Measurements from ENCODE around the gene CNTN5. TPM values are rescaled to one million over a fixed set of nuclear protein-coding genes. Genes with fewer than 3 reads are reported as not detected.

CNTN5 gene
- total RNA-seq, 6 donors from 2014 or later, result 0.13 to 1.0 (median 0.57) TPM; not detected in 2

GRCh38 chr11:99244613-99245012, 223.9 kb downstream of the CNTN5 start:
- Histone ChIP-seq H3K4me3 (no peak overlapping the region), H3K27ac (no peak overlapping the region), H3K36me3 (no peaks in the 10 kb centered on the region), H3K9me3 (no peaks in the 10 kb centered on the region), H3K4me1 (no peaks in the 10 kb centered on the region), H3K27me3 (no peaks in the 10 kb centered on the region)
- WGBS, 2 donors, result 56 to 77% methylated on average over 3 of the region's 3 CpGs
- ATAC-seq (ENCODE audit: low FRiP score in 2 of 2), result no peak
- TF ChIP-seq POLR2AphosphoS5 (IDR thresholded peaks at IDR 0.05), result no peak
- no peak for TF ChIP-seq EP300 (IDR thresholded peaks at IDR 0.05)
- TF ChIP-seq CTCF (IDR thresholded peaks at IDR 0.05), result no peak
- TF ChIP-seq POLR2A (IDR thresholded peaks at IDR 0.05), result no peak
- no peak for DNase-seq

GRCh38 chr11:99246199-99246598, 225.4 kb downstream of the CNTN5 start:
- Histone ChIP-seq H3K36me3 (no peaks in the 10 kb centered on the region), H3K9me3 (no peaks in the 10 kb centered on the region), H3K4me1 (no peaks in the 10 kb centered on the region), H3K27me3 (no peaks in the 10 kb centered on the region), H3K4me3 (no peak overlapping the region), H3K27ac (no peak overlapping the region)
- ATAC-seq (ENCODE audit: low FRiP score in 2 of 2) (no peak), DNase-seq (no peak)
- no peak for TF ChIP-seq POLR2AphosphoS5 (IDR thresholded peaks at IDR 0.05)
- no peak for TF ChIP-seq POLR2A (IDR thresholded peaks at IDR 0.05)
- no peak for TF ChIP-seq EP300 (IDR thresholded peaks at IDR 0.05)
- no peak for TF ChIP-seq CTCF (IDR thresholded peaks at IDR 0.05)
- WGBS, 2 donors, result 84 to 85% methylated on average over 5 of the region's 5 CpGs

- no peak overlapping the region for H3K27ac ChIP-seq
- ATAC-seq (ENCODE audit: low FRiP score in 2 of 2), result no peak
- H3K4me3 ChIP-seq, result no peak overlapping the region
- H3K9me3 ChIP-seq, result no peaks in the 10 kb centered on the region
- H3K27me3 ChIP-seq, result no peaks in the 10 kb centered on the region
- DNase-seq, result no peak
- TF ChIP-seq POLR2A (IDR thresholded peaks at IDR 0.05) (no peak), CTCF (IDR thresholded peaks at IDR 0.05) (no peak), POLR2AphosphoS5 (IDR thresholded peaks at IDR 0.05) (no peak), EP300 (IDR thresholded peaks at IDR 0.05) (no peak)
- no peaks in the 10 kb centered on the region for H3K4me1 ChIP-seq
- no peaks in the 10 kb centered on the region for H3K36me3 ChIP-seq
- 93 to 100% methylated on average over 1 of the region's 1 CpG for WGBS, 2 donors
These were observed 235.9 kb downstream of the CNTN5 start for GRCh38 chr11:99256614-99257013.

GRCh38 chr11:99257131-99257530, 236.4 kb downstream of the CNTN5 start:
- WGBS, 2 donors, result 6 to 8% methylated on average over 1 of the region's 1 CpG

More at GRCh38 chr11:99257131-99257530, 236.4 kb downstream of the CNTN5 start:
- no peak for DNase-seq
- H3K4me3 ChIP-seq, result no peak overlapping the region
- H3K27ac ChIP-seq, result no peak overlapping the region
- no peaks in the 10 kb centered on the region for H3K4me1 ChIP-seq
- no peaks in the 10 kb centered on the region for H3K36me3 ChIP-seq
- H3K27me3 ChIP-seq, result no peaks in the 10 kb centered on the region
- TF ChIP-seq EP300 (IDR thresholded peaks at IDR 0.05), result no peak
- TF ChIP-seq POLR2A (IDR thresholded peaks at IDR 0.05), result no peak
- TF ChIP-seq POLR2AphosphoS5 (IDR thresholded peaks at IDR 0.05), result no peak
- TF ChIP-seq CTCF (IDR thresholded peaks at IDR 0.05), result no peak
- no peaks in the 10 kb centered on the region for H3K9me3 ChIP-seq
- no peak for ATAC-seq (ENCODE audit: low FRiP score in 2 of 2)

All from upper lobe of left lung (tissue), 6 donors.